Brain microvascular endothelial cell (primary cell): ENCODE results near the gene SNX10.

Experiments
- DNase-seq: peaks from one replicate; pipeline ENCODE4 v3.0.0-alpha.2; 2020
- H3K27ac ChIP-seq: fragments of 250-450 bp; sonication (Bioruptor Pico); 2 replicates; pipeline ENCODE4 v1.5.1; 2020; ENCODE audit warnings: mild to moderate bottlenecking, moderate library complexity
- H3K27me3 ChIP-seq: fragments of 250-450 bp; sonication (Bioruptor Pico); replicated peaks from 2 replicates; pipeline ENCODE4 v1.5.1; 2020; ENCODE audit warnings: mild to moderate bottlenecking
- H3K36me3 ChIP-seq: fragments of 250-450 bp; sonication (Bioruptor Pico); replicated peaks from 2 replicates; pipeline ENCODE4 v1.5.1; 2020; ENCODE audit warnings: mild to moderate bottlenecking
- H3K4me3 ChIP-seq: 2 replicates; pipeline ENCODE4 v1.5.1; 2011; ENCODE audit warnings: low read depth, mild to moderate bottlenecking, control low read depth, low read length, moderate library complexity
- in situ Hi-C: cut with HindIII; loops from 2 replicates; pipeline ENCODE4 v1.10.0; 2017; ENCODE audit warnings: low sequenced_read_pairs, low pct_ligation_motif_present
- TF ChIP-seq, protein P1 (sequence below): IDR thresholded peaks from 2 replicates; pipeline ENCODE4 v1.5.1; 2011; ENCODE audit warnings: low read depth, mild to moderate bottlenecking, moderate library complexity, low read length, control low read depth, inconsistent platforms; ENCODE audit errors: missing control alignments

Gene SNX10

DNA sequence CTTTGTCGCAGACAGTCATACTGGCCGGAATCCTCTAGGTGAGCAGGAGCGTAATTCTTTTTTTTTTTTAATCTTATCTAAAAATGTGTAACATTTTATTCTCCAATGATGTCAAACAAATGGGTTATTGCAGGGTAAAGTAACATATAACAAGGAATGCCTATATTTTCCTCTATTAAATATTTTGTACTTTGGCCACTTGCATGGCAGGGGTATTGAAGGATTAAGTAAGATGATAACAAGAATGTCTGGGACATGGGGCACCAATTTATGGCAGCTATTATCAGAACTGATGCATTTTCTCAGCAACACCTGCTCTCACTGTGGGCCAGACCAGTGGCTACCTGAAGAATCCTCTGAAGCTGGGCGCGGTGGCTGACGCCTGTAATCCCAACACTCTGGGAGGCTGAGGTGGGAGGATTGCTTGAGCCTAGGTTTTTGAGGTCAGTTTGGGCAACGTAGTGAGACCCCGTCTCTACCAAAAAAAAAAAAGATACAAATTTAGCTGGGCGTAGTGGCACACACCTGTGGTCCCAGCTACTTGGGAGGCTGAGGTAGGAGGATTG is 24.0 kb upstream of the SNX10 start:
- TF ChIP-seq, protein P1, sequence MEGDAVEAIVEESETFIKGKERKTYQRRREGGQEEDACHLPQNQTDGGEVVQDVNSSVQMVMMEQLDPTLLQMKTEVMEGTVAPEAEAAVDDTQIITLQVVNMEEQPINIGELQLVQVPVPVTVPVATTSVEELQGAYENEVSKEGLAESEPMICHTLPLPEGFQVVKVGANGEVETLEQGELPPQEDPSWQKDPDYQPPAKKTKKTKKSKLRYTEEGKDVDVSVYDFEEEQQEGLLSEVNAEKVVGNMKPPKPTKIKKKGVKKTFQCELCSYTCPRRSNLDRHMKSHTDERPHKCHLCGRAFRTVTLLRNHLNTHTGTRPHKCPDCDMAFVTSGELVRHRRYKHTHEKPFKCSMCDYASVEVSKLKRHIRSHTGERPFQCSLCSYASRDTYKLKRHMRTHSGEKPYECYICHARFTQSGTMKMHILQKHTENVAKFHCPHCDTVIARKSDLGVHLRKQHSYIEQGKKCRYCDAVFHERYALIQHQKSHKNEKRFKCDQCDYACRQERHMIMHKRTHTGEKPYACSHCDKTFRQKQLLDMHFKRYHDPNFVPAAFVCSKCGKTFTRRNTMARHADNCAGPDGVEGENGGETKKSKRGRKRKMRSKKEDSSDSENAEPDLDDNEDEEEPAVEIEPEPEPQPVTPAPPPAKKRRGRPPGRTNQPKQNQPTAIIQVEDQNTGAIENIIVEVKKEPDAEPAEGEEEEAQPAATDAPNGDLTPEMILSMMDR = no peak
- in situ Hi-C loops = no loop called here
- no peak overlapping the region for H3K27ac ChIP-seq
- DNase-seq = no peak
- H3K4me3 ChIP-seq = no peak overlapping the region
- H3K27me3 ChIP-seq = no peaks in the 10 kb centered on the region
- no peaks in the 10 kb centered on the region for H3K36me3 ChIP-seq

DNA sequence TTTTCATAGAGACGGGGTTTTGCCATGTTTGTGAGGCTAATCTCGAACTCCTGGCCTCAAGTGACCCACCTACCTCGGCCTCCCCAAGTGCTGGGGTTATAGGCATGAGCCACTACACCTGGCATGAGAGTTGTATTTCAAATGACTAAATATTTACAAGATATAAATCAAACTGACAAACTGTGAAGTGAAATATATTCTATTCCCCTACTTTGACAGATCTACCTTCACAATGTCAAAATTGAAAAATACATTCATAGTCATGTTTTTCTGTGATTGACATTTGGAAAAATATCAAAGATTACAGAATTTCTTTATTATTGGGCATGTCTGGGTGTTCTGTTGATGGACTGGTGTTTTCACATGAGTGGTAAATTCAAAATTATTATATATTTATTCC is 16.4 kb upstream of the SNX10 start:
- in situ Hi-C loops = no loop called here
- no peak overlapping the region for H3K4me3 ChIP-seq
- no peak for DNase-seq
- H3K27ac ChIP-seq = no peak overlapping the region
- TF ChIP-seq, protein P1 = no peak
- H3K36me3 ChIP-seq = no peaks in the 10 kb centered on the region
- no peaks in the 10 kb centered on the region for H3K27me3 ChIP-seq

DNA sequence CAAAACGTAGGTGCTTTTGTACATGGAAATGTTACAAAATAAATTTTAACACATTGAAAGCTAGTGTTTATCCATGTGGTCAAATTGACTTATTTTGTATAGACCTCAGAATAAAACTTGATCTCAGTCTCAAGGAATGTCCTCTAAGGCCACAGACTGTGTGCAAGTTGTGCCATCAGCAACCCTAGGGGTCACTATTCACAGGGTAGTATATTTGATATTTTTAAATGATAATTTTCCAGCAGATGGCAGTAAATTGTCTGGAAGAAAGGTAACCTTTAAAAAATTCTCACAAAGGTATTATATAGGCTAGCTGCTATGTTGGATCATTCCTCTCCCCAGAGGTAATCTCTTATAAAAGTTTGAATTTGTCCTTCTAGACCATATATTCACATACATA is 12.9 kb upstream of the SNX10 start:
- no peak overlapping the region for H3K27ac ChIP-seq
- in situ Hi-C loops = no loop called here

DNA sequence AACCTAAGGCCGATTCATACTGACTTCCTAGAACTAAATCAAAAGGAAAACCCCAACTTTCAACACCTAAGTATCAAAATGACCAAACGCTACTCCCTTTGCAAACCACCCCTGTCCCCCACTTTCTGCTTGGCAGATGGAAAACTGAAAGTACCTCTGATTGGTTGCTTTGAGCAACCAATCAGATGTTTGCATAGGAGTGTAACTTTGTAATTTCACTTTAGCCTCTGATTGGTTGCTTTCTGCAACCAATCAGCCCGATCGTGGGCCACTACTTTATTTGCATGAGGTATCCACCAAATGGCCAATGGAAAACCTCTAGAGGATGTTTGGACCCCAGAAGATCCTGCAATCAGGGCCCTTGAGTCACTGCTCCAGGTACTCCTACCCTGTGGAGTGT is 12.3 kb upstream of the SNX10 start:
- Histone ChIP-seq H3K36me3 (no peaks in the 10 kb centered on the region), H3K27me3 (no peaks in the 10 kb centered on the region), H3K27ac (no peak overlapping the region), H3K4me3 (no peak overlapping the region)
- DNase-seq = no peak
- TF ChIP-seq, protein P1 = no peak
- in situ Hi-C loops = no loop called here

More for the DNA sequence above, 12.9 kb upstream of the SNX10 start:
- no peak for DNase-seq
- TF ChIP-seq, protein P1 = peak; percentile 11
- no peak overlapping the region for H3K4me3 ChIP-seq
- H3K27me3 ChIP-seq = no peaks in the 10 kb centered on the region
- no peaks in the 10 kb centered on the region for H3K36me3 ChIP-seq

DNA sequence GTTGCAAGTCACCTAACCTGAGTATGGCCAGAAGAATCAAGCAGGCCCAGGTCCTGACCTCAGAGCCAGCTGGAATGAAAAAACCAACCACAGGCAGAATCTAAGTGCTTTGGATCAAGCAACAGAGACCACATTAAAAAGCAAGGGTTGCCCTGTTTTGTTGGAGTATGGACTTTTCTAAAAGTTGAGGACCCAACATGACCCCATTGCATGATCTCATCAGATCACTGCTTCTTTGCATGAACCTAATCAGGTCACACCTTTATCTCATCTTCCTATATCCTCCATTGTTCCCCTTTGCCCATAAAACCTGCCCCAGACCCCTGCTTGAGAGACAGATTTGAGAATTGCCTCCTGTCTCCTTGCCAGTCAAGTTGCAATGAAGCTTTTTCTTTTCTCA is 11.6 kb upstream of the SNX10 start:
- TF ChIP-seq, protein P1 = no peak
- in situ Hi-C loops = no loop called here
- Histone ChIP-seq H3K36me3 (no peaks in the 10 kb centered on the region), H3K27ac (no peak overlapping the region), H3K27me3 (no peaks in the 10 kb centered on the region), H3K4me3 (no peak overlapping the region)
- DNase-seq = no peak

DNA sequence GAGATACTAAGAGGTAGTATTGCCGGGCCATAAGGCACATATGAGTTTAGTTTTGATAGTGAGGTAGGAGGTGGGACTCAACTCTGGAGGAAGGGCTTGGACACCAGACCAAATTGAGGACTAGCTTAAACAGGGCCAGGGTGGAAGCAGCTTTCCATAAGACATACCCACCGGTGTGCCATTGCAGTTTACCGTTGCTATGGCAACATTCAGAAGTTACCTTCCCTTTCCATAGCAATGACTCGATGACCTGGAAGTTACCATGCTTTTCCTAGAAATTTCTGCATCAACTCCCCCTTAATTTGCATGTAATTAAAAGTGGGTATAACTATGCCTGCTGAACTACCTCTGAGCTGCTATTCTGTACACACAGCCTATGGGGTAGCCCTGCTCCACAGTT is 10.9 kb upstream of the SNX10 start:
- in situ Hi-C loops = no loop called here
- Histone ChIP-seq H3K4me3 (no peak overlapping the region), H3K36me3 (no peaks in the 10 kb centered on the region), H3K27ac (no peak overlapping the region), H3K27me3 (no peaks in the 10 kb centered on the region)
- DNase-seq = no peak
- TF ChIP-seq, protein P1 = no peak
